Kidney (tissue), 14 donors: Measurements from ENCODE around the gene TMEM132A. TPM values are rescaled to one million over a fixed set of nuclear protein-coding genes. Genes with fewer than 3 reads are reported as not detected.

Source experiments
- DNase-seq, 5 donors: peaks; one replicate each; pipeline ENCODE4 v3.0.0-alpha.2; 2013 to 2020
- FAIRE-seq: peaks from 2 replicates; lab custom pipeline; 2012; peaks lifted over from hg19 to GRCh38; lab: Jason Lieb, UNC
- H3K27ac ChIP-seq, 2 donors: one replicate each; pipeline ENCODE4 v1.7.0; 2013; ENCODE audit warnings: low read depth in 2 of 2, low read length in 2 of 2, inconsistent platforms in 1 of 2
- H3K27me3 ChIP-seq: one replicate; pipeline ENCODE4 v1.7.1; 2013; ENCODE audit warnings: low read length, inconsistent platforms; ENCODE audit not compliant: control insufficient read depth, insufficient read depth
- H3K36me3 ChIP-seq, 3 donors: one replicate each; pipeline versions ENCODE4 v1.7.0 to v1.7.1; 2013; ENCODE audit warnings: low read length in 3 of 3, control low read depth in 1 of 3, inconsistent platforms in 1 of 3; ENCODE audit not compliant: insufficient read depth in 3 of 3, control insufficient read depth in 2 of 3
- H3K4me1 ChIP-seq, 3 donors: one replicate each; pipeline versions ENCODE4 v1.7.0 to v1.7.1; 2013; ENCODE audit warnings: low read length in 3 of 3, inconsistent platforms in 1 of 3, low read depth in 1 of 3; ENCODE audit not compliant: control insufficient read depth in 2 of 3, insufficient read depth in 2 of 3
- H3K4me3 ChIP-seq, 3 donors: one replicate each; pipeline versions ENCODE4 v1.7.0 to v1.8.1; 2013; ENCODE audit warnings: low read length in 3 of 3, control low read depth in 1 of 3, inconsistent platforms in 1 of 3
- H3K9ac ChIP-seq, 3 donors: one replicate each; pipeline versions ENCODE4 v1.7.0 to v1.7.1; 2013; ENCODE audit warnings: low read length in 3 of 3, control low read depth in 1 of 3, inconsistent platforms in 1 of 3
- H3K9me3 ChIP-seq, 3 donors: one replicate each; pipeline versions ENCODE4 v1.7.0 to v1.7.1; 2013; ENCODE audit warnings: low read length in 3 of 3, control low read depth in 1 of 3, inconsistent platforms in 1 of 3; ENCODE audit not compliant: control insufficient read depth in 2 of 3, insufficient read depth in 1 of 3
- CTCF ChIP-seq: IDR thresholded peaks from 3 replicates; pipeline ENCODE4 v1.5.1; 2012; ENCODE audit warnings: mild to moderate bottlenecking, moderate library complexity, borderline replicate concordance; ENCODE audit not compliant: insufficient read depth; ENCODE audit errors: extremely low read depth
- intact Hi-C: fragments of 100-400 bp; cut with DNase I; formaldehyde crosslinking; loops from one replicate; pipeline ENCODE4 v1.11.1; 2022
- polyA plus RNA-seq: library from polyadenylated mRNA; stranded (reverse); fragments of 350-450 nt; fragmentation: Illumina TruSeq; extraction: RNeasy Lipid Tissue Mini Kit (QIAGEN cat#74804); gene quantifications from one replicate; pipeline ENCODE4 v1.2.3, GENCODE V29; 2014; ENCODE audit warnings: low read depth, low replicate concordance; ENCODE audit not compliant: insufficient read depth
- total RNA-seq: library from RNA; stranded (reverse); fragmentation: NEBNext Ultra II Directional; extraction: Animal tissue kit (Norgen Biotek cat#: 25700); gene quantifications from one replicate; pipeline ENCODE4 v1.2.1, GENCODE V29; 2021
- donor health status: control.
- donor health status: control.
- donor health status: control.
- donor health status: control.
- donor health status: control.
- donor health status: DM: yes; HTN: yes; CAD: no.
- donor health status: Normal renal cell carcinoma (clear cell type).

The TMEM132A gene
- total and polyA plus RNA-seq, 2 donors from 2014 or later, result 17.2 to 19.1 TPM

DNA sequence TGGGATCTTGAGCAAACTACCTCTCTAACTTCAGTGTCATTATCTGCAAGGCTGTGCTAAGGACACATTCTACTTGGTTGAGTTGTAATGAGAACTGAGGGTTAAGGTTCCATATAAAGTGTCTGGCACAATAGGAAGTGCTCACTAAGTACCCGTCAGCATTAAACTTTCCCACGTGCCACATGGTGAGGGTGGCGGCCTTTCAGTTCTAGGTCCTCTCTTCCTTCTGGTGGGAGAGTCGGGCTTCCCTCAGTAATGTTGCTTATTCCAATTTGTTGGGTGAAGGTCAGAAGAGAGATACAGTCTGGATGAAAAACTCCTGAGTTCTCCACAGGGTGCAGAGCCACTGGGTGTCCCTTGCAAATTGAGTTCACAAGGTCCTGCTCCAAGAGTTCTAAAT, 42.6 kb downstream of the TMEM132A start:
- TF ChIP-seq CTCF, result no peak
- peaks cover 0 to 3% (median 0%) of the 10 kb centered on the region in 3 donors for H3K9me3 ChIP-seq
- no peaks in the 10 kb centered on the region for H3K36me3 ChIP-seq
- no peak overlapping the region for H3K4me3 ChIP-seq
- no peak overlapping the region for H3K9ac ChIP-seq
- DNase-seq (no peak), FAIRE-seq (no peak)
- no peak overlapping the region for H3K27ac ChIP-seq
- no peaks in the 10 kb centered on the region for H3K4me1 ChIP-seq
- intact Hi-C loops, result no loop called here
- H3K27me3 ChIP-seq, result no peaks in the 10 kb centered on the region

DNA sequence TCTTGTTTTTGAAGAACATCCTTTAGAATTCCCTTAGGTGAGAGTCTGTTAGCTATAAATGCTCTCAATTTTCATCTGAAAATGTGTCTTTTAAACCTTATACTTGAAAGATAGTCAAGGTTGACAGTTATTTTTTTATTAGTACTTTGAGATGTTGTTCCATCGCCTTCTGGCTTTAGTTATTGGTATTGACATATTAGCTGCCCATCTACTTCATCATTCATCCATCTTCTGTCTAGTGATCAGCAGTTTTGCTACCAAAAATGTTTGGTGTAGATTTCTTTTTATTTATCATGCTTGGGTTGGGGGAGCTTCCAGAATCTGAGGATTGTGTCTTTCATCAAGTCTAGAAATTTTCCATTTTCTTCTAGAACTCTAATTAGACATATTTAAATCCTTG, 44.0 kb downstream of the TMEM132A start:
- H3K4me3 ChIP-seq, result no peak overlapping the region
- no peaks in the 10 kb centered on the region for H3K27me3 ChIP-seq
- DNase-seq (no peak), FAIRE-seq (no peak)
- H3K27ac ChIP-seq, result no peak overlapping the region
- intact Hi-C loops, result no loop called here
- no peaks in the 10 kb centered on the region for H3K4me1 ChIP-seq
- H3K9ac ChIP-seq, result no peak overlapping the region
- peaks cover 0 to 3% (median 0%) of the 10 kb centered on the region in 3 donors for H3K9me3 ChIP-seq
- no peak for TF ChIP-seq CTCF
- H3K36me3 ChIP-seq, result no peaks in the 10 kb centered on the region

- no peaks in the 10 kb centered on the region for H3K36me3 ChIP-seq
- H3K4me3 ChIP-seq, result no peak overlapping the region
- H3K27ac ChIP-seq, result no peak overlapping the region
- no peak overlapping the region for H3K9ac ChIP-seq
- H3K9me3 ChIP-seq, result peaks cover 0 to 3% (median 0%) of the 10 kb centered on the region in 3 donors
- peak; percentile 82 for TF ChIP-seq CTCF
- no peaks in the 10 kb centered on the region for H3K4me1 ChIP-seq
- DNase-seq (peak in 3 of 5 donors; percentile 30 to 52 (median 51)), FAIRE-seq (no peak)
- intact Hi-C loops, result no loop called here
- no peaks in the 10 kb centered on the region for H3K27me3 ChIP-seq
Measured at GRCh38 chr11:60970369-60970774, 46.1 kb downstream of the TMEM132A start.

DNA sequence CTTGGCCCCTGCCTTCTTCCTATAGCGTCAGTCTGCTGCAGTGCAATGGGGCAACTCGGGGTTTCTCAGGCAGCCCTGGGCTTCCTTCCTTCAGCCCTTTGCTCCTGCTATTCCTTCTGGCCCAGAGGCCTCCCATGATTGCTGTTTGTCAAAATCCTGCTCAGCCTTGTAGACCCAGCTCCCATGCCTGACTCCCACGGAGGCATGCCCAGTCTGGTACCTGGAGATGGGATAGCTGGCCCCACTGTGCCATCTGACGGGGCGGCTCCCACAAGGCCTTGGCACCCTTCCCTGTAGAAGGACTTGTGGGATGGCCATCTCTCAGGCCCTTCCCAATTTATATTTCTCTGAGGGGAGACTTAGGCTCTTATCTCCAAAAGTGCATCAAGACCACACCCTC, 46.6 kb downstream of the TMEM132A start:
- no peak for TF ChIP-seq CTCF
- Histone ChIP-seq H3K4me1 (no peaks in the 10 kb centered on the region), H3K4me3 (no peak overlapping the region), H3K27ac (no peak overlapping the region), H3K9ac (no peak overlapping the region), H3K27me3 (no peaks in the 10 kb centered on the region), H3K36me3 (no peaks in the 10 kb centered on the region), H3K9me3 (peaks cover 0 to 3% (median 0%) of the 10 kb centered on the region in 3 donors)
- DNase-seq, result no peak
- FAIRE-seq, result no peak
- intact Hi-C loops, result no loop called here
